WTC11 (cell line): ENCODE measurements around the gene GAL3ST2.

ENCODE experiments used
- ATF1 ChIP-seq: sonication (generic); formaldehyde crosslinking; IDR thresholded peaks from 2 replicates; pipeline ENCODE4 v1.8.1; 2023; ENCODE audit warnings: mild to moderate bottlenecking, moderate library complexity, missing genetic modification reagents
- CBFB ChIP-seq: sonication (generic); formaldehyde crosslinking; IDR thresholded peaks from 2 replicates; pipeline ENCODE4 v1.8.1; 2022; ENCODE audit warnings: mild to moderate bottlenecking, low read depth, missing genetic modification reagents
- CREB1 ChIP-seq: sonication (generic); formaldehyde crosslinking; IDR thresholded peaks from 2 replicates; pipeline ENCODE4 v1.8.0; 2023; ENCODE audit warnings: mild to moderate bottlenecking, missing genetic modification reagents
- CTCF ChIP-seq: fragments of 200-600 bp; IDR thresholded peaks from 2 replicates; pipeline ENCODE4 v1.8.0; 2022; ENCODE audit warnings: antibody characterized with exemption
- ERG ChIP-seq: fragments of 250-450 bp; sonication (Bioruptor Pico); IDR thresholded peaks from 2 replicates; pipeline ENCODE4 v1.8.0; 2021; ENCODE audit warnings: mild to moderate bottlenecking
- FOXK1 ChIP-seq: sonication (generic); formaldehyde crosslinking; IDR thresholded peaks from 2 replicates; pipeline ENCODE4 v1.8.0; 2022; ENCODE audit warnings: mild to moderate bottlenecking, moderate library complexity, missing genetic modification reagents
- FOXP1 ChIP-seq: sonication (generic); formaldehyde crosslinking; IDR thresholded peaks from 2 replicates; pipeline ENCODE4 v1.8.0; 2022; ENCODE audit warnings: missing genetic modification reagents, mild to moderate bottlenecking, moderate library complexity, borderline replicate concordance
- NR1H2 ChIP-seq: sonication (generic); formaldehyde crosslinking; IDR thresholded peaks from 2 replicates; pipeline ENCODE4 v1.9.0; 2021; ENCODE audit warnings: mild to moderate bottlenecking, moderate library complexity, missing genetic modification reagents
- NR3C1 ChIP-seq: sonication (generic); formaldehyde crosslinking; conservative IDR thresholded peaks from 2 replicates; pipeline ENCODE4 v1.8.1; 2023; ENCODE audit warnings: low read depth, mild to moderate bottlenecking, missing genetic modification reagents
- TEAD4 ChIP-seq: sonication (generic); formaldehyde crosslinking; IDR thresholded peaks from 2 replicates; pipeline ENCODE4 v1.8.0; 2022; ENCODE audit warnings: mild to moderate bottlenecking, missing genetic modification reagents
- TF ChIP-seq, protein P1 (sequence below): fragments of 250-450 bp; sonication (Bioruptor Pico); conservative IDR thresholded peaks from 2 replicates; pipeline ENCODE4 v1.9.0; 2021; ENCODE audit warnings: mild to moderate bottlenecking

DNA sequence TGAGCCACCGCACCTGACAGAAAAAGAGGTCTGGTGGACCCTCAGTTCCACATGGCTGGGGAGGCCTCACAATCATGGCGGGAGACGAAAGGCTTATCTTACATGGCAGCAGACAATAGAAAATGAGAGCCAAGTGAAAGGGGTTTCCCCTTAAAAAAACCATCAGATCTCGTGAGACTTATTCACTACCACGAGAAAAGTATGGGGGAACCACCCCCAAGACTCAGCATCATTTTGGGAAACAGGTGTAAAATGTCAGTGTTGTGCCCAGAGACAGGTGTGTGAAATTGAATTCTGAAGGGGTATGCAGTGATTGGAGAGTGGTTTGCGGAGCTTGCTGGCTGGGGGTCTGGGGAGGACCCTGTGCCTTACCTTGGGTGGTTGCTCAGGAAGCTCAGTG, 46.8 kb upstream of the GAL3ST2 start:
- TF ChIP-seq CTCF (no peak), ATF1 (CRISPR knock-in tag) (no peak), CBFB (CRISPR knock-in tag) (no peak), FOXK1 (no peak), NR3C1 (CRISPR knock-in tag) (no peak), NR1H2 (CRISPR knock-in tag) (no peak), CREB1 (no peak), ERG (CRISPR knock-in tag) (no peak), FOXP1 (CRISPR knock-in tag) (no peak), TEAD4 (CRISPR knock-in tag) (no peak)
- TF ChIP-seq, protein P1, sequence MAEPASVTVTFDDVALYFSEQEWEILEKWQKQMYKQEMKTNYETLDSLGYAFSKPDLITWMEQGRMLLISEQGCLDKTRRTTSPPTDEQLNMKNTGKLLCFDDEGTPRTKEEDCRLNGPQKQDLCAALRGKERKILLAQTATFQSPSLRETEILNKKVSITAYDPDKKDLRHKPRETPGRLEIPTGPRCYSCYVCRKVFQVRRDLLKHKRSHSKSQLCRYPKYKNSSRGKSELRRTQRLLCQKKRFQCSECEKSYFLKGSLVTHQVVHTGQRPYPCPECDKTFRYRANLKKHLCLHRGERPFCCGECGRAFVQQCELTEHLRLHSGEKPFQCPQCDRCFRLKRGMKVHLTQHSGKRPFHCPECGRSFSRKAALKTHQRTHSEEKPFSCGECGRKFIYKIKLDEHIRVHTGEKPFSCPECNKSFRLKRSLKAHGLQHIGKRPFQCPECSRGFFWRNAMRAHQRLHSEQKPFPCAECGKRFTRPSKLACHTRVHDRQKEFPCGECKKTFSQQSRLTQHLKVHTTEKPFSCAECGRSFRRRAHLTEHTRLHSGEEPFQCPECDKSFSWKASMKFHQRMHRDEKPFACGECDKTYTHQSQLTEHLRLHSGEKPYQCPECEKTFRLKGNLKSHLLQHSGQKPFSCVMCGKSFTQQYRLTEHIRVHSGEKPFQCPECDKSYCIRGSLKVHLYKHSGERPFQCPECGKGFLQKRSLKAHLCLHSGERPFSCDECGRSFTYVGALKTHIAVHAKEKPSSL, result no peak
